ENCODE measurements around the gene G3BP1.

GRCh38 chr5:151779531-151780125 lies 7.9 kb downstream of the G3BP1 start:
- no peak for TF ChIP-seq POLR2AphosphoS5 (IDR thresholded peaks at IDR 0.05)
- TF ChIP-seq POLR2A (IDR thresholded peaks at IDR 0.05) = no peak
- TF ChIP-seq, protein P1, sequence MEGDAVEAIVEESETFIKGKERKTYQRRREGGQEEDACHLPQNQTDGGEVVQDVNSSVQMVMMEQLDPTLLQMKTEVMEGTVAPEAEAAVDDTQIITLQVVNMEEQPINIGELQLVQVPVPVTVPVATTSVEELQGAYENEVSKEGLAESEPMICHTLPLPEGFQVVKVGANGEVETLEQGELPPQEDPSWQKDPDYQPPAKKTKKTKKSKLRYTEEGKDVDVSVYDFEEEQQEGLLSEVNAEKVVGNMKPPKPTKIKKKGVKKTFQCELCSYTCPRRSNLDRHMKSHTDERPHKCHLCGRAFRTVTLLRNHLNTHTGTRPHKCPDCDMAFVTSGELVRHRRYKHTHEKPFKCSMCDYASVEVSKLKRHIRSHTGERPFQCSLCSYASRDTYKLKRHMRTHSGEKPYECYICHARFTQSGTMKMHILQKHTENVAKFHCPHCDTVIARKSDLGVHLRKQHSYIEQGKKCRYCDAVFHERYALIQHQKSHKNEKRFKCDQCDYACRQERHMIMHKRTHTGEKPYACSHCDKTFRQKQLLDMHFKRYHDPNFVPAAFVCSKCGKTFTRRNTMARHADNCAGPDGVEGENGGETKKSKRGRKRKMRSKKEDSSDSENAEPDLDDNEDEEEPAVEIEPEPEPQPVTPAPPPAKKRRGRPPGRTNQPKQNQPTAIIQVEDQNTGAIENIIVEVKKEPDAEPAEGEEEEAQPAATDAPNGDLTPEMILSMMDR (IDR thresholded peaks at IDR 0.05) = no peak
- no peak for TF ChIP-seq EP300 (IDR thresholded peaks at IDR 0.05)

Data from stomach (tissue), 4 donors.